B cell (primary cell): ENCODE results near the gene ASIC1. TPM values are rescaled to one million over a fixed set of nuclear protein-coding genes. Genes with fewer than 3 reads are reported as not detected.

Source experiments
- ATAC-seq: fragments of 200-7000 bp; cut with Tn5 transposase; one replicate; pipeline ENCODE4 v1.10.0; 2021; ENCODE audit warnings: low read depth, mild to moderate bottlenecking, moderate number of reproducible peaks, moderate library complexity
- CTCF ChIA-PET: fragments of 350-600 bp; sonication (Branson Sonifier 250); formaldehyde crosslinking; loops from one replicate; lab custom pipeline; 2021; ENCODE audit warnings: antibody characterized with exemption, inconsistent platforms; lab: Charles Lee
- POLR2A ChIA-PET: fragments of 350-600 bp; sonication (Branson Sonifier 250); formaldehyde crosslinking; loops from one replicate; lab custom pipeline; 2021; ENCODE audit warnings: antibody characterized with exemption; lab: Charles Lee
- DNase-seq: peaks from one replicate; pipeline ENCODE4 v3.0.0; 2013
- H2AFZ ChIP-seq: 2 replicates; pipeline ENCODE4 v1.6.1; 2012; ENCODE audit warnings: mild to moderate bottlenecking, low read depth, low read length; ENCODE audit not compliant: insufficient read depth, poor library complexity, severe bottlenecking
- H3K27ac ChIP-seq, 2 donors: 1 replicate in 1 of 2; 2 replicates in 1 of 2; pipeline ENCODE4 v1.5.1; 2012 to 2013; ENCODE audit warnings: low read length in 2 of 2, mild to moderate bottlenecking in 2 of 2, moderate library complexity in 1 of 2
- H3K27me3 ChIP-seq, 4 experiments: fragments of 200-600 bp in 1 of 4; sonication (generic) in 1 of 4; replicated peaks in 1 of 4; 1 replicate in 2 of 4; 2 replicates in 2 of 4; pipeline versions ENCODE4 v1.6.1 to v1.7.0; 2013 to 2016; ENCODE audit warnings: low read length in 3 of 4, mild to moderate bottlenecking in 2 of 4, mixed read lengths in 1 of 4, moderate library complexity in 1 of 4; ENCODE audit not compliant: insufficient read depth in 4 of 4, control insufficient read depth in 3 of 4; ENCODE audit errors: control extremely low read depth in 1 of 4
- H3K36me3 ChIP-seq, 2 experiments: replicated peaks in 1 of 2; 1 replicate in 1 of 2; 2 replicates in 1 of 2; pipeline versions ENCODE4 v1.6.1 to v1.7.1; 2013; ENCODE audit warnings: low read length in 1 of 2; ENCODE audit not compliant: insufficient read depth in 2 of 2, control insufficient read depth in 1 of 2; ENCODE audit errors: control extremely low read depth in 1 of 2, extremely low read depth in 1 of 2
- H3K4me1 ChIP-seq, 2 donors: fragments of 200-600 bp in 1 of 2; sonication (generic) in 1 of 2; 1 replicate in 1 of 2; 2 replicates in 1 of 2; pipeline versions ENCODE4 v1.5.1 to v1.6.1; 2013 to 2017; ENCODE audit warnings: low read length in 2 of 2; ENCODE audit not compliant: control insufficient read depth in 2 of 2, insufficient read depth in 2 of 2
- H3K4me2 ChIP-seq: replicated peaks from 2 replicates; pipeline ENCODE3; 2012; ENCODE audit warnings: mild to moderate bottlenecking, low read depth, low read length; ENCODE audit not compliant: poor library complexity, severe bottlenecking
- H3K4me3 ChIP-seq, 5 experiments: fragments of 200-600 bp in 1 of 5; sonication (generic) in 1 of 5; 1 replicate in 3 of 5; 2 replicates in 2 of 5; pipeline versions ENCODE4 v1.5.1 to v1.7.0; 2011 to 2016; ENCODE audit warnings: low read length in 4 of 5, mild to moderate bottlenecking in 4 of 5, low read depth in 2 of 5, control low read depth in 1 of 5, moderate library complexity in 1 of 5; ENCODE audit not compliant: insufficient read depth in 1 of 5; ENCODE audit errors: control extremely low read depth in 1 of 5, extremely low read depth in 1 of 5
- H3K79me2 ChIP-seq: fragments of 200-600 bp; sonication (generic); one replicate; pipeline ENCODE4 v1.6.0; 2016; ENCODE audit warnings: low read length; ENCODE audit not compliant: control insufficient read depth, insufficient read depth
- H3K9ac ChIP-seq: fragments of 200-600 bp; sonication (generic); 2 replicates; pipeline ENCODE4 v1.6.1; 2017; ENCODE audit warnings: mild to moderate bottlenecking, low read length, moderate library complexity
- H3K9me3 ChIP-seq, 3 donors: one replicate each; pipeline versions ENCODE4 v1.6.1 to v1.7.1; 2013; ENCODE audit warnings: low read length in 2 of 3; ENCODE audit not compliant: control insufficient read depth in 2 of 3, insufficient read depth in 1 of 3; ENCODE audit errors: control extremely low read depth in 1 of 3
- H4K20me1 ChIP-seq: 2 replicates; pipeline ENCODE4 v1.6.0; 2012; ENCODE audit warnings: mild to moderate bottlenecking, low read length; ENCODE audit not compliant: insufficient read depth, control insufficient read depth, poor library complexity, severe bottlenecking
- H3K27ac Mint-ChIP-seq: one replicate; pipeline ENCODE4 v1.8.0; 2021; ENCODE audit warnings: mixed read lengths
- H3K27me3 Mint-ChIP-seq: one replicate; pipeline ENCODE4 v1.8.0; 2021; ENCODE audit warnings: mixed read lengths
- H3K4me1 Mint-ChIP-seq: one replicate; pipeline ENCODE4 v1.8.0; 2021; ENCODE audit warnings: mixed read lengths
- H3K4me3 Mint-ChIP-seq: one replicate; pipeline ENCODE4 v1.8.0; 2021; ENCODE audit warnings: mixed read lengths
- H3K9me3 Mint-ChIP-seq: one replicate; pipeline ENCODE4 v1.8.0; 2022; ENCODE audit warnings: mixed read lengths; ENCODE audit not compliant: insufficient read depth
- EZH2 ChIP-seq: IDR thresholded peaks from 2 replicates; pipeline ENCODE4 v1.6.1; 2012; ENCODE audit warnings: borderline replicate concordance, low read depth, mild to moderate bottlenecking, moderate library complexity, low read length; ENCODE audit not compliant: insufficient read depth, poor library complexity, severe bottlenecking
- WGBS: methylation state at CpG from one replicate; pipeline ENCODE4 v1.1.5; 2013; ENCODE audit warnings: missing lambda C conversion rate; ENCODE audit not compliant: insufficient coverage; 5-methylcytosine and 5-hydroxymethylcytosine counted together
- intact Hi-C: fragments of 100-400 bp; cut with micrococcal nuclease; formaldehyde crosslinking; loops from one replicate; pipeline ENCODE4 v1.10.0; 2022
- polyA plus RNA-seq: library from polyadenylated mRNA; depleted of rRNA; stranded (reverse); fragments of >200 nt; gene quantifications from 2 replicates; pipeline ENCODE4 v1.2.3, GENCODE V29; 2012
- total RNA-seq, 2 donors: library from RNA; stranded (reverse); fragments of 120-200 nt in 1 of 2; gene quantifications; 1 replicate in 1 of 2; 2 replicates in 1 of 2; pipeline versions ENCODE4 v1.2.3 to v1.2.4, GENCODE V29; 2013 to 2022
- TF ChIP-seq, protein P1 (sequence below): fragments of 200-600 bp; IDR thresholded peaks from one replicate; pipeline ENCODE4 v1.8.0; 2022; ENCODE audit warnings: antibody characterized with exemption, mild to moderate bottlenecking

ASIC1 gene
- total and polyA plus RNA-seq, 2 donors (not counting 1 experiment from before 2014, with no cell fraction given) = not detected

DNA sequence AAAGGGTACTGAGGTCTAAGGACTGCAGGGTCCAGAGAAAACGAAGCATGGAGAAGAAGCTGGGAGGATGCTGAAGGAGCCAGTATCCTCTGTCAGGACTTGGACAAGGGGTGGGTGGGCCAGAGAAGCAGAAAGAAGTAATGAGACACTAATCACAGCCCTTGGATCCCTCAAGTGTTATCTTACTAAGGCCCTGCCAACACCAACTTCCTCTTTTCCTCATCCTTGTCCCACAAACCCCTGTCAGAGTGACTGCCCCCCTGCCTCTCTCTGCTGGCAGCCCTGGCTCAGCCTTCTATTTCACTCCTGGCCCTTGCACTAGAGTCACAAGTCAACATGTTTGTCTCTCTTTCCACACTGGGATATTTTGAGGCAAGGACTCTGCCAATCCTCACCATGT is 3.8 kb upstream of the ASIC1 start:
- POLR2A ChIA-PET = no interaction called here
- Histone ChIP-seq H3K4me3 (no peak overlapping the region), H3K27me3 (peaks cover 0 to 57% (median 37%) of the 10 kb centered on the region in 4 experiments), H3K4me1 (peaks cover 22 to 27% of the 10 kb centered on the region in 2 donors), H3K9me3 (peaks cover 0 to under 1% (median 0%) of the 10 kb centered on the region in 3 donors), H3K9ac (no peak overlapping the region), H3K79me2 (no peaks in the 10 kb centered on the region), H3K4me2 (no peak overlapping the region), H3K36me3 (no peaks in the 10 kb centered on the region), H4K20me1 (no peaks in the 10 kb centered on the region), H2AFZ (no peak overlapping the region), H3K27ac (no peak overlapping the region)
- intact Hi-C loops = no loop called here
- no peak for TF ChIP-seq EZH2
- TF ChIP-seq, protein P1, sequence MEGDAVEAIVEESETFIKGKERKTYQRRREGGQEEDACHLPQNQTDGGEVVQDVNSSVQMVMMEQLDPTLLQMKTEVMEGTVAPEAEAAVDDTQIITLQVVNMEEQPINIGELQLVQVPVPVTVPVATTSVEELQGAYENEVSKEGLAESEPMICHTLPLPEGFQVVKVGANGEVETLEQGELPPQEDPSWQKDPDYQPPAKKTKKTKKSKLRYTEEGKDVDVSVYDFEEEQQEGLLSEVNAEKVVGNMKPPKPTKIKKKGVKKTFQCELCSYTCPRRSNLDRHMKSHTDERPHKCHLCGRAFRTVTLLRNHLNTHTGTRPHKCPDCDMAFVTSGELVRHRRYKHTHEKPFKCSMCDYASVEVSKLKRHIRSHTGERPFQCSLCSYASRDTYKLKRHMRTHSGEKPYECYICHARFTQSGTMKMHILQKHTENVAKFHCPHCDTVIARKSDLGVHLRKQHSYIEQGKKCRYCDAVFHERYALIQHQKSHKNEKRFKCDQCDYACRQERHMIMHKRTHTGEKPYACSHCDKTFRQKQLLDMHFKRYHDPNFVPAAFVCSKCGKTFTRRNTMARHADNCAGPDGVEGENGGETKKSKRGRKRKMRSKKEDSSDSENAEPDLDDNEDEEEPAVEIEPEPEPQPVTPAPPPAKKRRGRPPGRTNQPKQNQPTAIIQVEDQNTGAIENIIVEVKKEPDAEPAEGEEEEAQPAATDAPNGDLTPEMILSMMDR = no peak
- CTCF ChIA-PET = interaction anchor here (4.5 to 4.8 kb wide), 2 partner anchors 15 to 85 kb away, joined by 22 to 90 read pairs; no protein-coding TSS in a partner anchor
- 33% methylated on average over 1 of the region's 1 CpG for WGBS
- DNase-seq (no peak), ATAC-seq (no peak)
- Mint-ChIP-seq H3K27ac (no peak overlapping the region), H3K4me3 (no peak overlapping the region), H3K27me3 (peaks cover 61% of the 10 kb centered on the region), H3K9me3 (no peaks in the 10 kb centered on the region), H3K4me1 (peaks cover 20% of the 10 kb centered on the region)

DNA sequence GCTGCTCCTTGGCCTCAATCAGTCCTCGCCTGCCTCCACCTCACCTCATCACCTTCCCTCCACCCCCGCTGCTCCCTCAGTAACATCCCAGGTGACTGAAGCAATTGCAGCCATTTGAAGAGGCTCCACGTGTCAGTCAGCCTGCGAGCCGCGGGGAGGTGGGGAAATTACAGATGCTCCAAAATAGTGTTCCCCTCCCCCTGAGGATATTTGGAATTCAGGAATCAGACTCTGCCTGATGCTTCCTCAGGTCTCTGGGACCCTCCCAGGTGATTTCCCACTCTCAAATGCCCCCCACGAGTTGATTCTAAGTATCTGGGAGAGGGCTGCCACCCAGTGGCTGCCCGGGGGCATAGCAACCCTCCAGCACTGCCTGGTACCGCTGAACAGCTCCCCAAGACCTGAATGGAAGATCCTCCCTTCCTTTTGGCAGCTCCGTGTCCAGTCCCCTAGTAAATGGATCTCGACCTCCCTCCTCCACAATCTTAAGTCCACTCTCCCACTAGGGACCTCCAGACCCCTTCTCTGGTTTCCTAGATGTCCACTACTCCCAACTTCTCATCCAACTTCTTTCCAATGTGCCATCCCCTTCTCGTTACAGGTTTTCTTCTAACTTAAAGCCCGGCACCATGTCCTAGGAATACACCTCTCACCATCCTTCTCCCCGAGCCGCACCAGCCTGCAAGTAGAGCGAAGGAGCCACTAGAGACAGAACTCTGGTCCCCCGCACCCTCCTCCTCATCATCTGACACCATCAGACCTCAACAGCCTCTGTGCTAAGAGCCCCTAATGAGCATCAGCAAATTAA is 1.4 kb upstream of the ASIC1 start:
- H4K20me1 ChIP-seq = no peaks in the 10 kb centered on the region
- peak; percentile 79 for DNase-seq
- H3K4me3 ChIP-seq = peak overlapping the region in 2 of 5 experiments; percentile 13 to 21
- peak; percentile 79 for ATAC-seq
- no peak for TF ChIP-seq EZH2
- TF ChIP-seq, protein P1 = peak; percentile 97
- no peaks in the 10 kb centered on the region for H3K9me3 Mint-ChIP-seq
- no peak overlapping the region for H3K27ac ChIP-seq
- H3K36me3 ChIP-seq = no peaks in the 10 kb centered on the region
- H3K27me3 ChIP-seq = peaks cover 0 to 60% (median 27%) of the 10 kb centered on the region in 4 experiments
- no peak overlapping the region for H3K9ac ChIP-seq
- intact Hi-C loops = loop anchor here (1.0 to 5.0 kb wide), 2 partner anchors 17 to 189 kb away; no protein-coding TSS in a partner anchor
- H3K79me2 ChIP-seq = no peaks in the 10 kb centered on the region
- H3K4me1 Mint-ChIP-seq = peaks cover 21% of the 10 kb centered on the region
- H3K27ac Mint-ChIP-seq = peak overlapping the region; percentile 34
- ChIA-PET CTCF (interaction anchor here (0.7 to 4.8 kb wide), 20 partner anchors 8 to 278 kb away, joined by 3 to 90 read pairs (median 5); no protein-coding TSS in a partner anchor), POLR2A (no interaction called here)
- H2AFZ ChIP-seq = peak overlapping the region; percentile 35
- peaks cover 0 to 4% (median 0%) of the 10 kb centered on the region in 3 donors for H3K9me3 ChIP-seq
- peak overlapping the region; percentile 92 for H3K4me3 Mint-ChIP-seq
- H3K27me3 Mint-ChIP-seq = peaks cover 67% of the 10 kb centered on the region
- peak overlapping the region; percentile 94 for H3K4me2 ChIP-seq
- 9% methylated on average over 16 of the region's 17 CpGs for WGBS
- H3K4me1 ChIP-seq = peaks cover 22 to 23% of the 10 kb centered on the region in 2 donors
